Neural cell (in vitro differentiated cells): ENCODE results near the gene ROBO1. TPM values are rescaled to one million over a fixed set of nuclear protein-coding genes. Genes with fewer than 3 reads are reported as not detected.

Experiments used
- H2AFZ ChIP-seq: fragments of 200-600, 300-800 bp; sonication (generic), shearing (Covaris generic); 2 replicates; pipeline ENCODE4 v1.6.0; 2014; ENCODE audit warnings: low read depth, mild to moderate bottlenecking, antibody characterized with exemption, low read length, moderate library complexity
- H3F3A ChIP-seq: fragments of 200-600 bp; shearing (Covaris generic); 2 replicates; pipeline ENCODE4 v1.6.1; 2016; ENCODE audit warnings: mild to moderate bottlenecking, moderate library complexity, mixed read lengths, antibody characterized with exemption, low read length; ENCODE audit not compliant: insufficient read depth, poor library complexity, severe bottlenecking
- H3K27ac ChIP-seq: fragments of 200-600, 300-800 bp; sonication (generic), shearing (Covaris generic); 2 replicates; pipeline ENCODE4 v1.5.1; 2014; ENCODE audit warnings: mild to moderate bottlenecking, low read length, moderate library complexity
- H3K27me3 ChIP-seq: fragments of 300-800, 200-600 bp; sonication (generic), shearing (Covaris generic); 2 replicates; pipeline ENCODE4 v1.6.0; 2014; ENCODE audit warnings: mild to moderate bottlenecking, low read depth, low read length, moderate library complexity; ENCODE audit not compliant: insufficient read depth
- H3K36me3 ChIP-seq: fragments of 300-800, 200-600 bp; sonication (generic), shearing (Covaris generic); 2 replicates; pipeline ENCODE4 v1.5.1; 2014; ENCODE audit warnings: mild to moderate bottlenecking, antibody characterized with exemption, low read length, moderate library complexity; ENCODE audit not compliant: insufficient read depth
- H3K4me2 ChIP-seq: fragments of 300-800, 200-600 bp; sonication (generic), shearing (Covaris generic); 2 replicates; pipeline ENCODE4 v1.6.0; 2014; ENCODE audit warnings: mild to moderate bottlenecking, low read length
- H3K4me3 ChIP-seq: fragments of 300-800, 200-600 bp; sonication (generic), shearing (Covaris generic); 2 replicates; pipeline ENCODE4 v1.5.1; 2014; ENCODE audit warnings: mild to moderate bottlenecking, low read length, moderate library complexity
- H3K79me2 ChIP-seq: fragments of 200-600 bp; shearing (Covaris generic); replicated peaks from 2 replicates; pipeline ENCODE4 v1.6.0; 2014; ENCODE audit warnings: mild to moderate bottlenecking, low read length, moderate library complexity; ENCODE audit not compliant: insufficient read depth
- H3K9ac ChIP-seq: fragments of 300-800, 200-600 bp; sonication (generic), shearing (Covaris generic); 2 replicates; pipeline ENCODE4 v1.6.1; 2016; ENCODE audit warnings: mild to moderate bottlenecking, low read length, mixed read lengths
- H3K9me2 ChIP-seq: fragments of 200-600 bp; shearing (Covaris generic); 2 replicates; pipeline ENCODE4 v1.6.1; 2016; ENCODE audit warnings: mild to moderate bottlenecking, low read length, mixed read lengths; ENCODE audit not compliant: insufficient read depth
- H3K9me3 ChIP-seq: fragments of 200-600, 300-800 bp; sonication (generic), shearing (Covaris generic); 2 replicates; pipeline ENCODE4 v1.6.1; 2016; ENCODE audit warnings: mild to moderate bottlenecking, mixed run types, low read length, moderate library complexity, mixed read lengths
- H4K20me1 ChIP-seq: fragments of 200-600 bp; shearing (Covaris generic); 2 replicates; pipeline ENCODE4 v1.6.1; 2016; ENCODE audit warnings: mild to moderate bottlenecking, mixed run types; ENCODE audit not compliant: insufficient read depth
- EP300 ChIP-seq: fragments of 450-650 bp; conservative IDR thresholded peaks from 2 replicates; pipeline ENCODE4 v1.6.1; 2014; ENCODE audit warnings: antibody characterized with exemption, mild to moderate bottlenecking, moderate library complexity; ENCODE audit not compliant: poor library complexity, severe bottlenecking
- EZH2 ChIP-seq: fragments of 200-600, 300-800 bp; shearing (Covaris generic), sonication (generic); IDR thresholded peaks from 2 replicates; pipeline ENCODE4 v1.6.1; 2014; ENCODE audit warnings: antibody characterized with exemption, low read length, borderline replicate concordance, mild to moderate bottlenecking; ENCODE audit not compliant: insufficient read depth, poor library complexity, severe bottlenecking
- MXI1 ChIP-seq: fragments of 450-650 bp; conservative IDR thresholded peaks from 2 replicates; pipeline ENCODE4 v1.6.1; 2014; ENCODE audit warnings: antibody characterized with exemption, mild to moderate bottlenecking; ENCODE audit not compliant: poor library complexity, severe bottlenecking
- POLR2AphosphoS5 ChIP-seq: IDR thresholded peaks from 2 replicates; pipeline ENCODE4 v1.6.1; 2012
- RAD21 ChIP-seq: fragments of 450-650 bp; conservative IDR thresholded peaks from 2 replicates; pipeline ENCODE4 v1.6.1; 2014; ENCODE audit warnings: antibody characterized with exemption, mild to moderate bottlenecking, moderate library complexity
- SMC3 ChIP-seq: fragments of 450-650 bp; conservative IDR thresholded peaks from 2 replicates; pipeline ENCODE4 v1.6.1; 2014; ENCODE audit warnings: antibody characterized with exemption, mild to moderate bottlenecking, moderate library complexity; ENCODE audit not compliant: poor library complexity
- TAF1 ChIP-seq: IDR thresholded peaks from 2 replicates; pipeline ENCODE4 v1.6.1; 2012; ENCODE audit warnings: low read depth
- polyA plus RNA-seq: library from polyadenylated mRNA; depleted of rRNA; stranded (reverse); fragments of >200 nt; gene quantifications from 2 replicates; pipeline ENCODE4 v1.2.3, GENCODE V29; 2014
- TF ChIP-seq, protein P1 (sequence below): IDR thresholded peaks from 2 replicates; pipeline ENCODE4 v1.6.1; 2012; ENCODE audit warnings: borderline replicate concordance
- TF ChIP-seq, protein P2 (sequence below): fragments of 450-650 bp; IDR thresholded peaks from 2 replicates; pipeline ENCODE4 v1.5.1; 2014; ENCODE audit warnings: antibody characterized with exemption, mild to moderate bottlenecking, moderate library complexity; ENCODE audit not compliant: poor library complexity, severe bottlenecking

The ROBO1 gene
- polyA plus RNA-seq, 1 donor from 2014 or later = 183 TPM

DNA sequence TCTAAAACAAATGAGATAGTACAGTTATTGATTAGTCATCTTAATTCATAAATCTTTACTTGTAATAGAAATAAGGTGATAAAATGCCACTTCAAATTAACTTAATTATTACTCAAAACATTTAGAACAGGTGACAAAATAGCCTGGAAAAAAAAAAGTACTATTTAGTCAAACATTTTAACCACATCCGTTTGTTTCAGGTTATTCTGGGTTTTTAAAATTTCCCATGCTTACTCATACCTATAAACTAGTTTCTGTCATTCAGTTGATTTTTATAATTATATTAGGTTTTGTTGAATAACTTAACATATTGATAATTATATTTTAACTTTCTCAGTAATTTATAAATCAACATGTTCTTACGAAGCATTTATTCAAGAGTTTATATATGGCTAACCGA is 483.0 kb downstream of the ROBO1 start:
- Histone ChIP-seq H3K4me3 (no peak overlapping the region), H3K9me2 (no peaks in the 10 kb centered on the region), H3K27ac (no peak overlapping the region), H3K36me3 (no peaks in the 10 kb centered on the region), H3K27me3 (no peaks in the 10 kb centered on the region), H3K9ac (no peak overlapping the region), H3F3A (no peaks in the 10 kb centered on the region), H4K20me1 (no peaks in the 10 kb centered on the region), H3K4me2 (no peak overlapping the region), H2AFZ (no peak overlapping the region), H3K79me2 (no peaks in the 10 kb centered on the region), H3K9me3 (no peaks in the 10 kb centered on the region)
- no peak for TF ChIP-seq EZH2
- TF ChIP-seq RAD21 = no peak

DNA sequence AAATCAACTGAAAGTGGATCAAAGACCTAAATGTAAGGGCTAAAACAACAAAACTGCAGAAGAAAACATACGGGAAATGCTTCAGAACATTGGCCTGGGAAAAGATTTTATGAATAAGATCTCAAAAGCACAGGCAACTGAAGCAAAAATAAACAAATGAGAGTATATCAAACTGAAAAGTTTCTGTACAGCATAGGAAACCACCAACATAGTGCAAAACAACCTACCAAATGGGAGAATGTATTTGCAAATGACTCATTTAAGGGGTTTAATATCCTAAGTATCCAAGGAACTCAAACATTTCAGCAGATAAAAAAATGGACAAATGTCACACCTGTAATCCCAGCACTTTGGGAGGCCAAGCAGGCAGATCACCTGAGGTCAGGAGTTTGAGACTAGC is 489.1 kb downstream of the ROBO1 start:
- Histone ChIP-seq H3K27me3 (no peaks in the 10 kb centered on the region), H3K36me3 (no peaks in the 10 kb centered on the region), H3K79me2 (no peaks in the 10 kb centered on the region), H3K9me3 (peaks cover 1% of the 10 kb centered on the region), H4K20me1 (no peaks in the 10 kb centered on the region), H3K9me2 (no peaks in the 10 kb centered on the region), H3K27ac (no peak overlapping the region), H3K9ac (no peak overlapping the region), H2AFZ (no peak overlapping the region), H3F3A (no peaks in the 10 kb centered on the region), H3K4me2 (no peak overlapping the region), H3K4me3 (no peak overlapping the region)
- TF ChIP-seq EZH2 (no peak), EP300 (no peak), SMC3 (no peak), MXI1 (no peak), POLR2AphosphoS5 (no peak), RAD21 (no peak), TAF1 (no peak)
- TF ChIP-seq, protein P1, sequence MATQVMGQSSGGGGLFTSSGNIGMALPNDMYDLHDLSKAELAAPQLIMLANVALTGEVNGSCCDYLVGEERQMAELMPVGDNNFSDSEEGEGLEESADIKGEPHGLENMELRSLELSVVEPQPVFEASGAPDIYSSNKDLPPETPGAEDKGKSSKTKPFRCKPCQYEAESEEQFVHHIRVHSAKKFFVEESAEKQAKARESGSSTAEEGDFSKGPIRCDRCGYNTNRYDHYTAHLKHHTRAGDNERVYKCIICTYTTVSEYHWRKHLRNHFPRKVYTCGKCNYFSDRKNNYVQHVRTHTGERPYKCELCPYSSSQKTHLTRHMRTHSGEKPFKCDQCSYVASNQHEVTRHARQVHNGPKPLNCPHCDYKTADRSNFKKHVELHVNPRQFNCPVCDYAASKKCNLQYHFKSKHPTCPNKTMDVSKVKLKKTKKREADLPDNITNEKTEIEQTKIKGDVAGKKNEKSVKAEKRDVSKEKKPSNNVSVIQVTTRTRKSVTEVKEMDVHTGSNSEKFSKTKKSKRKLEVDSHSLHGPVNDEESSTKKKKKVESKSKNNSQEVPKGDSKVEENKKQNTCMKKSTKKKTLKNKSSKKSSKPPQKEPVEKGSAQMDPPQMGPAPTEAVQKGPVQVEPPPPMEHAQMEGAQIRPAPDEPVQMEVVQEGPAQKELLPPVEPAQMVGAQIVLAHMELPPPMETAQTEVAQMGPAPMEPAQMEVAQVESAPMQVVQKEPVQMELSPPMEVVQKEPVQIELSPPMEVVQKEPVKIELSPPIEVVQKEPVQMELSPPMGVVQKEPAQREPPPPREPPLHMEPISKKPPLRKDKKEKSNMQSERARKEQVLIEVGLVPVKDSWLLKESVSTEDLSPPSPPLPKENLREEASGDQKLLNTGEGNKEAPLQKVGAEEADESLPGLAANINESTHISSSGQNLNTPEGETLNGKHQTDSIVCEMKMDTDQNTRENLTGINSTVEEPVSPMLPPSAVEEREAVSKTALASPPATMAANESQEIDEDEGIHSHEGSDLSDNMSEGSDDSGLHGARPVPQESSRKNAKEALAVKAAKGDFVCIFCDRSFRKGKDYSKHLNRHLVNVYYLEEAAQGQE = no peak
- TF ChIP-seq, protein P2, sequence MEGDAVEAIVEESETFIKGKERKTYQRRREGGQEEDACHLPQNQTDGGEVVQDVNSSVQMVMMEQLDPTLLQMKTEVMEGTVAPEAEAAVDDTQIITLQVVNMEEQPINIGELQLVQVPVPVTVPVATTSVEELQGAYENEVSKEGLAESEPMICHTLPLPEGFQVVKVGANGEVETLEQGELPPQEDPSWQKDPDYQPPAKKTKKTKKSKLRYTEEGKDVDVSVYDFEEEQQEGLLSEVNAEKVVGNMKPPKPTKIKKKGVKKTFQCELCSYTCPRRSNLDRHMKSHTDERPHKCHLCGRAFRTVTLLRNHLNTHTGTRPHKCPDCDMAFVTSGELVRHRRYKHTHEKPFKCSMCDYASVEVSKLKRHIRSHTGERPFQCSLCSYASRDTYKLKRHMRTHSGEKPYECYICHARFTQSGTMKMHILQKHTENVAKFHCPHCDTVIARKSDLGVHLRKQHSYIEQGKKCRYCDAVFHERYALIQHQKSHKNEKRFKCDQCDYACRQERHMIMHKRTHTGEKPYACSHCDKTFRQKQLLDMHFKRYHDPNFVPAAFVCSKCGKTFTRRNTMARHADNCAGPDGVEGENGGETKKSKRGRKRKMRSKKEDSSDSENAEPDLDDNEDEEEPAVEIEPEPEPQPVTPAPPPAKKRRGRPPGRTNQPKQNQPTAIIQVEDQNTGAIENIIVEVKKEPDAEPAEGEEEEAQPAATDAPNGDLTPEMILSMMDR = no peak

DNA sequence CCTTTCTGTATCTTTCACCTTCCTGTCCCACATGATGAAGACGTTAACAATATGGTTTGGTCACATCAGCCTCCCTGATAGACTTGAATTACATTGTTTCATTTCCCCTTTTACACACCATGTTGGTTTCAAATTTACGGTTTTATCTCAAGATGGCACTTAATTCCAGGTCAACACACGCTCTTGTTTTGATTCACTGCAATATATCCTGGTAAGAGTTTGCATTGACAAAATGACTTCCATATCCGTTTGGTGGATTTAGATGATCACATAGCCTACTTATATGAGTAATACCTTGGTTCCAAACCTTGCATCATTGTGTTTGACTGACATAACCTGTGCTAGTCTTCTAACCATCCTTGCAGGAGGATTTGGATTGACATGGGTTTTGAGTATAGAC is 499.4 kb downstream of the ROBO1 start:
- H3K27ac ChIP-seq = no peak overlapping the region
- H3K79me2 ChIP-seq = no peaks in the 10 kb centered on the region
- no peak overlapping the region for H3K4me3 ChIP-seq
- H2AFZ ChIP-seq = no peak overlapping the region
- H3K4me2 ChIP-seq = no peak overlapping the region
- no peaks in the 10 kb centered on the region for H3K27me3 ChIP-seq
- no peaks in the 10 kb centered on the region for H4K20me1 ChIP-seq
- H3F3A ChIP-seq = no peaks in the 10 kb centered on the region
- TF ChIP-seq SMC3 (no peak), RAD21 (no peak), TAF1 (no peak), EZH2 (no peak), POLR2AphosphoS5 (no peak), EP300 (no peak), MXI1 (no peak)
- TF ChIP-seq, protein P2 = no peak
- TF ChIP-seq, protein P1 = no peak
- H3K9me3 ChIP-seq = peaks cover 2% of the 10 kb centered on the region
- H3K36me3 ChIP-seq = no peaks in the 10 kb centered on the region
- no peak overlapping the region for H3K9ac ChIP-seq
- H3K9me2 ChIP-seq = no peaks in the 10 kb centered on the region
